Activated CD8-positive, alpha-beta memory T cell treated with anti-CD3 and anti-CD28 coated beads for 36 hours (primary cell): ENCODE results near the gene PADI1. TPM values are rescaled to one million over a fixed set of nuclear protein-coding genes. Genes with fewer than 3 reads are reported as not detected.

Experiments used
- CTCF ChIA-PET: fragments of 350-600 bp; sonication (Branson Sonifier 250); formaldehyde crosslinking; loops from one replicate; lab custom pipeline; 2021; ENCODE audit warnings: antibody characterized with exemption; lab: Charles Lee
- POLR2A ChIA-PET: fragments of 350-600 bp; sonication (Branson Sonifier 250); formaldehyde crosslinking; loops from one replicate; lab custom pipeline; 2021; ENCODE audit warnings: antibody characterized with exemption; lab: Charles Lee
- total RNA-seq, 2 experiments: library from RNA; stranded (reverse); gene quantifications; one replicate each; pipeline ENCODE4 v1.2.3, GENCODE V29; 2021

PADI1 gene
- total RNA-seq = not detected

DNA sequence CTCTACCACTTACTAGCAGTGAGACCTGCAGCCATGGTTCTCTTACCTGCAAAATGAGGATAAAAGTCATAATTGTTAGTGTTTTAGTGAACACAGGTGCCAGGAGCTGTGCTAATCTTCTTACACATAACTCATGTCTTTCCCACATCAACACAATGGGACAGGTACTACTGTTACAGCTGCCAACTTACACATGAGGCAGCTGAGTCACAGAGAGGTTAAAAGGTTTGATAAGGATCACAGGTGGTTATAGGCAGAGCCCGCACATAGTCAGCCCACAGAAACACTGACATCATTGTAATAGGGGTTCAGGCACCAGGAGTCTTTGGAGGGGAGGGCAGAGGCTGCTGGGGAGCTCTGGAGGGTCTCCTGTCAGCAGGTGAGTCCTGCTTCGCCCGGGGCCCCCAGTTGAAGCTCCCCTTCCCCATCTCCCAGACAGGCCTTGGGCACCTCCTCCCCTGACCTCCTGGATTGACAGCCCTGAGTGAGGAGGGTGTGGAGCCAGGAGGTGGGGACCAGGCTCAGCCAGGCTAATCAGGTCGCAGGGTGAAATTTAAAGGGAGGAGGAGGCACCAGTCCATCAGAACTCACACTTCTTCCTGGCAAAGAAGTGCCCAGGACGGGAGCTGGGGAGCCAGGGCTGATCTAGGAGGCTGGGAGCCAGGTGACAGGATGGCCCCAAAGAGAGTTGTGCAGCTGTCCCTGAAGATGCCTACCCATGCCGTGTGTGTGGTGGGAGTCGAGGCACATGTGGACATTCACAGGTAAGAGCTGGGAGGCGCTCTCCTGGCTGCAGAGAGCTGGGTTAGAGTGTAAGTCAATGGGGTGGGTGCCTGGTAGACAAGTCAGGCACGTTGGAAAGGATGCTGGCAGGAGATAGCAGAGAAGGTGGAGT lies at the start of gene PADI1:
Gene PADI1, plus strand, starts transcription at position 583 of the 895 bp plus-strand sequence. Its CDS starts 90 bp downstream, at position 673.
- ChIA-PET CTCF (no interaction called here), POLR2A (no interaction called here)

DNA sequence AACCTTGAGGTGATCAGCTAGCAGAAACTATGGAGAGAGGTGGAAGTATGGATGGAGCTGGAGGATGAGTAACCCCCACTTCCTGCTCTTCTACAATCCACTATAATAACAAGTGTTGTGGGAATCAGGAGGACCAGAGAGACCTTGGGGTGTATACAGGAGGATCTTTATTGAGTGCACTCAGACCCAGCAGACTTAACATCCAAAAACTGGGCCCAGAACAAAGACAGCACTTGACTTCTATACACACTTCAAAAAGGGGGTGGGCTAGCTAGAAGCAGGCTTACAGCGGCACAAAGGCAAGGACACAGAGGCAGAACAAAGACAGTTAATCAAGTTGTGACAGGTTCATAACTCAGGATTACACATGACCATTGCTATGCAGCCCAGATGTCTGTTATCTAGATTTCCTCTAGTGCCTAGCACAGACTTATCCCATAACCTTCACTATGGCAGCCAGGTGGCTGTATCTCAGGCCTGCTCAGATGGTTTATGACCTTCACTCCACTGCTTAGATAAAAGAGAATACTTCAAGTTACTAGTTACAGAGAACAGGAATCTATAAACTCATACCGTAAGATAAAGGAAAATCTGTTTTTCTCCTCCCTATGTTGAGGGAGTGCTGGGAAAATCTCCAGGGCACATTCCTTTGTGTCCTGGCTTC lies 49.5 kb upstream of the PADI1 start:
- ChIA-PET POLR2A (no interaction called here), CTCF (no interaction called here)

GRCh38 chr1:17156108-17156507 lies 48.8 kb upstream of the PADI1 start:
- ChIA-PET CTCF (no interaction called here), POLR2A (no interaction called here)

DNA sequence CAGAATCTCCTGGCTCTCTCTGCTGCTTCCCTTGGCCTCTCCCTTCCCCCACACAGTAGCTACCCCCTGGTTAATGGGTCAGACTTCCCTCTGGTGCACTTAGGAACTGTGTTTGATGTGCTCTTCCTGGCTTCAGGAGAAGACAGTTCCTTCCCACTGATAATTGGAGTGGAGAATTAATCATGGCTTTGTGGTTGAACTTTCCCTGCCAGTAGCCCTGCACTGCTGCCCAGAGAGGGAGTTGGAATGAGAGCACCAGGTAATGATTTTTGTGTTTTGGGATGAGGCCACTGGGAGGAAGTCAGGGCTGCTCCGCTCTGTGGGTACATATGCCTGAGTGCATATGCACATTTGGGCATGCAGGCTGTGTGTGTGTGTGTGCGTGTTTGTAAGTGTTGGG lies 46.0 kb upstream of the PADI1 start:
- ChIA-PET CTCF (no interaction called here), POLR2A (no interaction called here)

DNA sequence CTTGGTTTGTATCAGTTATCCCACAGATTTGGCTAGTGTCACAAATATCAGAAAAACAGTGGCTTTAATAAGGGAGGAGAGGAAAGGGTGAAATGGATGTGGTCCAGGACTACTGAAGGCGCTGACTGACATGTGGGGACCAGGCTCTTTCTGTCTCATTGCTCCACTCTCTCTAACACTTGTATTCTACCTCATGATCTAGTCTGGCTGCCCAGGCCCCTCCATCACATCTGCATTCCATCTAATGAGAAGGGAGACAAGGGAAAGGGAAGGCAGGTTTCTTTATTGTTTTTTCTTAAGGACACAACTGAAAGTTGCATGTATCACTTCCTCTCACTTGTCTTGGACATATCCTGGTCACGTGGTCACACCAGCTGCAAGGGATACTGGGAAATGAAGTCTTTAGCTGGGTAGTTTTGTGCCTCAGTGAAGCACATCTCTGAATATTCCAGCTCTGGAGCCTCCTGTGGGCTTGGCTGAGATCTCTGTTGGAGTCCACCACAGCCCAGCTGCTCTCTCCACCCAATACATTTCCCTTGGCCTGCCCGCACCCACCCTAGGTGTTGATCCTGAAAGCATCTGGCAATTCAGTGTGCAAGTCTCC lies 43.7 kb upstream of the PADI1 start:
- POLR2A ChIA-PET = no interaction called here
- CTCF ChIA-PET = no interaction called here

GRCh38 chr1:17161926-17162800 lies 42.8 kb upstream of the PADI1 start:
- POLR2A ChIA-PET = no interaction called here

GRCh38 chr1:17162941-17163340 lies 42.0 kb upstream of the PADI1 start:
- CTCF ChIA-PET = interaction anchor here (1.0 kb wide), 1 partner anchor 38 kb away, joined by 3 read pairs; no protein-coding TSS in a partner anchor
- POLR2A ChIA-PET = no interaction called here

More at GRCh38 chr1:17161926-17162800, 42.8 kb upstream of the PADI1 start:
- CTCF ChIA-PET = interaction anchor here (1.0 kb wide), 1 partner anchor 37 kb away, joined by 3 read pairs; no protein-coding TSS in a partner anchor

DNA sequence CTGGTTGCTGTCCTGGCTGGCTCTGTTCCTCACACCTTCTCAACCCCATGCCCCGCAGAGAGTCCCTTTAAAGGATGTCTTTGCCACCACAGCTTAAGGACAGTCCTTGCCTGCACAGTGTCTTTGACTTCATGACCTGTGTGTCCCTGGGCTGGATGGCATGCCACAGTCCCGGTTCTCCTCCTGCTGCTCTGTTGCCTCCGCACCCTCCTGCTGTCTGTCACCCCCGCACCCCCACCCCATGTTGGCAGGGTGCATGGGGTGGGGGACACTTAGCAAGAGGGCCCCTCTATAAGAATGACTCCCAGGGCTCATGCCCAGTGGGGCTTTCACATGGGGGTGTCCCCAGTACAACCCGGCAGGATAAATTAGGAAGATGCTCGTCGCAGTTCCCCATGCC lies 41.6 kb upstream of the PADI1 start:
- ChIA-PET CTCF (interaction anchor here (1.0 kb wide), 1 partner anchor 38 kb away, joined by 3 read pairs; no protein-coding TSS in a partner anchor), POLR2A (no interaction called here)

- POLR2A ChIA-PET = no interaction called here
Observed at GRCh38 chr1:17163789-17164666, 40.9 kb upstream of the PADI1 start.

DNA sequence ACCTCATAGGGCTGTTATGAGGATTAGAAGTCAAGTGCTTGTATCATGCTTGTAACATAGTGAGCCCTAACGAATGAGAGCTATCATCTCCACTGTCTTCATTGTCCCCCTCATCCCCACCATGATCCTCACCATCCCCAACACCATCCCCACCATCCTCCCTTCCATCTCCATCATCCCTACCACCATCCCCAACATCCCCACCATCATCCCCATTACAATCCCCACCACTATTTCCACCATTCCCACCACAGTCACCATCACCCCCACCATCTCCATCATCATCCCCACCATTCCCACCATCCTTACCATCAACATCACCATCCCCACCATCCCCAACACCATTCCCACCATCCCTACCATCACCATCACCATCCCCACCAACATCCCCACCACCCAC lies 39.1 kb upstream of the PADI1 start:
- ChIA-PET POLR2A (no interaction called here), CTCF (no interaction called here)

More at GRCh38 chr1:17163789-17164666, 40.9 kb upstream of the PADI1 start:
- CTCF ChIA-PET = no interaction called here

DNA sequence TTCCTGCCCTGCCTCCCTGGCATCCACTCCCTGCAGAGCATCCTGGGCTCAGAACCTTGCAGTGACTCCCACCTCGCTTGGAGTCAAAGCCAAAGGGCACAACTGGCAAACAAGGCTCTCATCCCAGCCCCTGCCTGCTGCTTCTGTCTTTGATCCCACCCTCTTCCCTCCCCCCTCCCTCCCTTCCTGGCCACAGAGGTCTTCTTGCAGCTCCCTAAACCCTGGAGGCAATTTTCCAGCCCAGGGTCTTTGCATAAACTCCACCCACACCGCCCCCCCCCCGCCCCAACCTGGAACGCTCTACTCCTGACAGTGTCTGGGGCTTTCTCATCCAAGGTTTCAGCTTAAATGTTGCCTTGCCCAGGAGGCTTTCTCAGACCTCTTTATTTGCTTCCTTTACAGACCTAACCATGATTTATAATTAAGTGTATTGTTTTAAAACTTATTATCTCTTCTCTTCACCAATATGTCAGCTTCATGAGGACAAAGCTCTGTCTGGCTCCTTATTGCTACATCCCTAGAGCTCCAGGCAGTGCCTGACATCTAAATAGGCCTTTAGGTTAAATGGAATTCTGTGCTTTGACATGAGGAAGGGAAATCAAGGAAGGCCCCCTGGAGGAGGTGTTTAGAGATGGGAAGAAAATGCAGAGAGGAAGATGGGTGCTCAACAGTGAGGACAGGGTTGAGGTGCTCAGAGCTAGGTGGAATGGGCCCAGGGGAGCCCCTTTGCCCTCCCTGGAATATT lies 37.7 kb upstream of the PADI1 start:
- POLR2A ChIA-PET = no interaction called here
- CTCF ChIA-PET = no interaction called here

DNA sequence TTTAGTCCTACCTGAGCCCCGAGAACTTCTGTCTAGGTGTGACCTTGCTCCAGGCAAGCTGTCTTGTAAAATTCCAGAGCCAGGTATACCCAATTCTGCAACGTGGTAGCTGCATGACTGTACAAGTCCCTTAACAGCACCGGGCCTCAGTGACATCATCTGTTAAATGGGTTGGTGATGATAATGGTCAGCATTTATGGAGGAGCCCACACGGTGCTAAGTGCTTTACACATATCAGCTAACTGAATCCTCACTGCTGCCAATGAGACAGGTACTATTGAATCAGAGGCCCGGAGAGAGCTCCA lies 37.2 kb upstream of the PADI1 start:
- ChIA-PET POLR2A (no interaction called here), CTCF (no interaction called here)

DNA sequence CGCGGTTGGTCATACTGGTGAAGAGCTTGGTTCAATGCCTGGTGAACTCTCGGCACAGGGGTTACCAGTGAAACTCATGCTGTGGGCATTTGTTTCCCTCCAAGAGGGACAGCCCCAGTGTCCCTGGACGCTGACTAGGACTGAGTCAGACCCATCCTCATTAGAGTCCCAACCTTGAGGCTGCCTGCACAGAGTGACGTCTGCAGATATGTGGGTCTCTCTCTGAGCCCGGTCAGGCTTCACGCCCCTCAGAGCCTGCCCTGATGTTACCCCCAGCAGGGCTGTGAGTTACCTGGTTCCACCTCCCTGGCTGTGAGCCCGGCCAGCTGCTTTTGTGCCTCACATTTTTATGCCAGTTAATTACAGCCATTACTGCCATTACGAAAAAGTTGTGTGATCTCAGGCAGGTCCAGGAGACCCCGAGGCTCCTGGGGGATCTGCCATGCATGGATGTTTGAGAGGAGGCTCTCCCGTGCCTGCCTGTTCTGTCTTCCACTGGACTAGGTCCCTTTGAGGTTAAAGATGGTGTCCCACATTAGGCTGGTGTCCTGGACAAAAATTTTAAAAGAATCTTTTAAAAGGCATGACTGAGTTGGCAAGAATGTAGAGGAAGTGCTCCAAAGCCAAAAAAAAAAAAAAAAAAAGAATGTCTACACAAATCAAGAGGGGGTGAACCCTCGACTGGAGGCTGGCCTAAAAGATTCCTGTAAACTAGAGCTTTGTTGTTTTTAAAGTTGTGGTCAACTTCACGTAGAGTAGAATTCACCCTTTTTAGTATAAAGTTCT lies 36.6 kb upstream of the PADI1 start:
- CTCF ChIA-PET = no interaction called here
- POLR2A ChIA-PET = no interaction called here

GRCh38 chr1:17170571-17170970 lies 34.4 kb upstream of the PADI1 start:
- POLR2A ChIA-PET = no interaction called here
- CTCF ChIA-PET = no interaction called here

GRCh38 chr1:17173217-17173616 lies 31.7 kb upstream of the PADI1 start:
- ChIA-PET CTCF (no interaction called here), POLR2A (no interaction called here)

GRCh38 chr1:17176306-17177061 lies 28.4 kb upstream of the PADI1 start:
- CTCF ChIA-PET = interaction anchor here (1.0 kb wide), 1 partner anchor 16 kb away, joined by 3 read pairs; no protein-coding TSS in a partner anchor
- POLR2A ChIA-PET = interaction anchor here (0.6 kb wide), 1 partner anchor 455 kb away, joined by 5 read pairs; no protein-coding TSS in a partner anchor
